ENCODE results near the gene OTULIN. TPM values are rescaled to one million over a fixed set of nuclear protein-coding genes. Genes with fewer than 3 reads are reported as not detected.

The OTULIN gene
- total RNA-seq: 12.8 TPM

DNA sequence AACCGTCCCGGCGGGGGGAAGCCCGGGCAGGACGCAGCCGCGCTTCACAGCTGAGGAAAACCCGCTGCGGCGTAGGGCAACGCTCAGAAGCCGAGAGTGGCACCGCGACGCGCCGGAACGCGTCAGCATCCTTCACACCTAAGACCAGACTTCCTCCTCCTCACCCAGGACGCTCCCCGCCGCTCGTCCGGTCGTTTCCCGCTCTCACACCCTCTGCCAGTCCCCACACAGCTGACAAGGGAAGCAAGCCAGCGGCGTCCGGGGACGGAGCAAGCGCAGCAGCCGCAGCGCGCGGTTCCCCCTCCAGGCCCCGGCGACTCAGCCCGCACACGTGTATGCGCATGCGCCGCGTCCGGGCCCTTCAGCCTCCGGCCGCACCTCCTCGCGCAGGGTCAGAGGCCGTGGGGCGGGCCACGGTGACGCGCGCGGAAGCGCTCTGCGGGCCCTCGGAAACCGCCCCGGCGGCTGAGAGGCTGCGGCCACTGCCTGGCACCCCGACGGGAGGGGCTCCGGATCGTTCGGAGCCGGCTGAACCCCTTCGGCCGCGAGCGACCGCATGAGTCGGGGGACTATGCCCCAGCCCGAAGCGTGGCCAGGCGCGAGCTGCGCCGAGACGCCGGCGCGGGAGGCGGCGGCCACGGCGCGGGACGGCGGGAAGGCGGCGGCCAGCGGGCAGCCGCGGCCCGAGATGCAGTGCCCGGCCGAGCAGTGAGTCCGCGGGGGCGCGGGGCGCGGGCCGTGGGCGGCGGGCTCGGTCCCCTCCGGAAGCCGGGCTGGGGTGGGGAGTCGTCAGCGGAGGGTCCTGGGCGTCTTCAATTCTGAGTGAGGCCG lies at the start of gene OTULIN:
Gene OTULIN, plus strand, starts transcription at position 449 of the 831 bp plus-strand sequence. Its CDS starts 108 bp downstream, at position 557.
- peak; percentile 86 for DNase-seq

DNA sequence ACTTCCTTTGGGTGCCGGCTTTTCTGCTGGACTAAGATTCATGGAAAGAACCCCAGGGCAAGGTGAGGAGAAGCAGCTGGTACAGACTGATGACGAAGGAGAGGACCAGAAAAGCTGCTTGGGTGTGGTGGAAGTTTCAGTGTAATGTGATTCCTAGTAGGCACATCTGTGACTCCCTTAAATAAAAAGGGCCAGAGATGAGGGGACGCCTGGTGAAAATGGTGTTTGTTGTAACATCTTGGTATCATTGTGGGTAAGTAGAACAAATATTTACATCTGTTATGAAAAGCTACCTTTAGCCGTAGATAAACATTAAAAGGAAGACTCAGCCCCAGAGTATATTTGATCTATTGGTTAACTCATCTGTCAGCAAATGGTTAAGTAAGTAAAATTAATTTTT lies 49.2 kb upstream of the OTULIN start:
- DNase-seq: no peak

DNA sequence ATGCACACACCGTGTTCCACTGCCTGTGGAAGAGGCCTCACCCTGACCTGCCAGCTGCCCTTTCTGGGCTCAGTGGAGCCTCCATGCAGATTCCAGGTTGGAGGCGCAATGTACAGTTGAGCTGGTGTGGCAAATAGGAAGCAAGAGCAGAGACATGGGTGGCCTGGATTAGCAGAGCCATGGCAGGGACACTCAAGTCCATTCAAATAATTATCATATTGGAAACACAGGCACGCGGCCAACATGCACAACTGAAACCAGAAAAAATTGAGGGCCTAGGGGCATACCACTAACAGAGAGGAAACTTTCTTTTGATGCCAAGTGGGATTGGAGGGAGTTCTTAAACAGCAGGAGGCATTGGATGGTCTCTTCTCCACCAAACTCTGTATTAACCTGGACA lies 47.1 kb upstream of the OTULIN start:
- no peak for DNase-seq

DNA sequence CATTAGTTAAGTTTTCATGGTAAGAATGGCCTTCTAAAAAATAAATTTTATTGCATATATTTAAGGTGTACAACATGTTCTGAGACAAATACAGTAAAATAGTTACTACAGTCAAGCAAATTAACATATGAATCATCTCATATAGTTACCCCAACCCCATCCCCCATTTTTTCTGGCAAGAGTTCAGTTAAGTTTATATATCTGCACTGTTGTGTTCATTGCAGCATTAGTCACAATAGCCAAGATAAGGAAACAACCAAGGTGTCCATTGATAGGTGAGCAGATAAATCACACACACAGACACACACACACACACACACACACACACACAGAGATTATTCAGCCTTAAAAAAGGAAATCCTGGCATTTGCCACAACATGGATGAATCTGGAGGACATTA lies 37.2 kb upstream of the OTULIN start:
- DNase-seq: no peak

DNA sequence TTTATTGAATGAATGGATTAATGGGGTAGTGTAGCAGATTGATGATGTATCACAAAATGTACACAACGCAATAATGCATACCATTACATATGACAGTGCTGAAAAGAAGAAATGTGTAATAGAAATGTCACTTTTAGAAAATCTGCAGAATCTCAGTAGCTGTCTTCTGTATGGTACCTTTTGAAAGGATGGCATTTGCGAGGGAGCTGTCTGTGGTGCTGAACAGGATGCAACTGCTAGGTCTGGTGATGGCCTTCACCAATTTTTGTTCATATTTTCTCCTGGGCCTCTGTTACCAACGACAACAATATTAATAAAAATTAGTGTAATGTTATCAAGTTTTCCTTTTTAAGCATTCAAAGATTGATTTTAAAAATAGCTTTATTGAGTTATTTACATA lies 36.2 kb upstream of the OTULIN start:
- DNase-seq: no peak

DNA sequence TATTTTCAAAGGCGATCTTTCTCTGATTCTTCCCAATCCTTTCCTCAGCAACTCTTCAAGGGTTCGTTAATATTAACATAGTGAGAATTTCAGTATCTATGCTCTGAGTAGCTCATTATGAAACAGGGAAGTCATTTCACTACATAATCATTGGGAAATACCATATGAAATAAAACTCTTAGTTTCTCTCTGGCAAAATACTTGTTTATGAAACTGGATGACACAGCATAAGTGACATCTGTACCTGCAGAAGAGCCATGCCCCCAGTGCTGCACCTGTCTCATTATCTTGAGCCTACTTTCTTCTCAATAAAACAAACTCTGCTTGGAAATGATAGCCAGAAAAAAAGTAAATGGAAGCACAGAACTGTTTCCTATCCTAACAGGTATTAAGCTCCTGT lies 33.8 kb upstream of the OTULIN start:
- DNase-seq: no peak

DNA sequence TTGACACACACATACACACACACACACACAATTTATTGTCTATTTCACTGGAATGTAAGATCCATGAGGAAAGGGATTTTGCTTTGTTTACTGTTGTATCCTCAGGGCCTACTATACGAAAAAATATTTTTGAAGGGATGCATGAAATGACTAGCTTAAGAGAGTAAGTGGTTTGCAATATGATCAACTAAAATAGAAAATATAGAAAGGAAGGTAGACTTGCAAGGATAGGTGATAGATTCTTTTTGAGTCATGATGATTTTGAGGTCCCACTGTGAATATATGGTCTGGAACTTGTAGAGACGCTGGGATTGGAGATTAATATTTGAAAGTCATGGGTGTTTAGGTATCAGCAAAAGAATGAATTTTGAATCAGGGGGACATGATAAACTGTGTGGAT lies 28.9 kb upstream of the OTULIN start:
- DNase-seq: no peak

DNA sequence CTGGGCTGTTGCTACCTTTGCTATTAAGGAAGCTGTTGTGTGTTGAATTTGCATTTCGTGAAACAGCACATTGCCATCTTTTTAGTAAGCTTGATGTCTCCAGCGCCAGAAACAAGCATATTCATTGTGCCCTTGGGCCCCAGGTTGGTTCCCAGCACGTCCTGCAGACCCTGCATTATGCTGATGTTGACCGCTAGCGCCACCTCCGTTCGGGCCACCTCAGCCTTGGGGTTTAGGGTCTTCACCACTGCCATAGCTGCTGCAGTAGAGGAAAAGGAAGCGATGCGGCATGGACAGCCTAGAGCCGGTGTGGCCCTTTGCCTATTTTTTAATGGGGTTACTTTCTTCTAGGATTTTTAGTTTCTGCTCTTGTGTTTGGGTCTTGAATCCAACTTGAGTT lies 23.8 kb upstream of the OTULIN start:
- DNase-seq: no peak

DNA sequence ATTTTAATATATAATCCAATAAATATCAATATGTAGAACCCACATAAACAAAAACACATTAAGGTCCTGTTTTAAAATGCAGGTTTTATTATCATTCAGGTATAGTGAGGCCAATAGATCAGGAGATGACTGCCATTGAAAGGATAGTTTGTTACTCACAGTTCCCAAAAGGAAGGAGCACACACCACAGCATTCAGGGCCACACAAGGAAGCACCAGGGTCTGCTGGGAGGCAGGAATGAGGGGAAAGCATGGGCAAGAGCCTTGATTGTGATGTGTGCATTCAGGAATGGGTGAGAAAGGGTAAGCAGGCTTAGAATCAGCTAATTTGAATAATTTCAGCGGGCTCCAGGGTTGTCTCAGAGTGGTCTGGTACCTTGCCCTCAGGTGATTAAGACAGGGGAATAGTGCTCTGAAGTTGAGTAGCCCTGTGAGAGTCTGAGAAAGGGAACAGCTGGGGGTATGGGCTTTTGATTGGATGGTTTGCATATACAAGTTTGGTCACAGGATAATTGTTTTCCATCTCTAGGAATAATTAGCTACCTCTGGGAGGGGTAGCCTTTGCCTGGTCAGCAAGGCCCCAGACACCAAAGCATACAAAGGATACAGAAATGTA lies 19.8 kb upstream of the OTULIN start:
- DNase-seq: no peak

DNA sequence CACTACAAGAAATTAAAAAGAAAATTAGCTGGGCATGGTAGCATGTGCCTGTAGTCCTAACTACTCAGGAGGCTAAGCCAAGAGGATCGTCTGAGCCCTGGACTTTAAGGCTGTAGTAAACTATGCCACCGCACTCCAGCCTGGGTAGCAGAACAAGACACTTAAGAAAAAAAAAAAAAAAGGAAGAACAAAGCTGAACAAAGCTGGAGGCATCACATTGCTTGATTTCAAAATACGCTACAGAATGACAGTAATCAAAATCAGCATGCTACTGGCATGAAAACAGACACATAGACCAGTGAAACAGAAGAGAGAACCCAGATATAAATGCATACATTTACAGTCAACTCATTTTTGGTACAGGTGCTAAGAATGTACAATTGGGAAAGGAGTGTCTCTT lies 14.5 kb upstream of the OTULIN start:
- DNase-seq: no peak

DNA sequence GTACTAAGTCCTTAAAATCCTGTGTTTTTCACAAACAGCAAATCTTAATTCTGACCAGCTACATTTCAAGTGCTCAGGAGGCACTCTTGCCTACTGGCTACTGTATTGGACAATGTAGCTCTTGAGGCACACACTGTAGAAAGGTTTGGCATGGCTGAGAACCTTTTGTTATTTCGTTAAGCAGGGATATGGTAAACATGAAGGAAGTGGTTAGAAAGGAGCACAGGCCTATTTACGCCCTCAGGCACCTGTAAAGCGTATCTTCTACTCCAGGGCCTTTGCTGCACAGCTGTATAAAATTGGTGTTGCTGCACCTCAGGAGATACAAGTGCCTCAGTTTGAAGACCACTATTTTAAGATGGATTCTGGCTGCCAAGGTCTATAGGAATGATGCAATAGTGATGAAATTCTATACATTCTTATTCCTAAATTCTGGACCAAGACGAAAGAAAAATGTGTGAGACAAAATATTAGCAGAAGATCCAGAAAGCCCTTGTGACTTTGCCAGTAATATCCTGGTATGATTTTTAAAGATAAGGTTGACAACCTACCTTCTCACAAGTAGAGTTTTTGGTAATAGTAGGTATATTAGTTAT lies 9.3 kb upstream of the OTULIN start:
- DNase-seq: no peak

DNA sequence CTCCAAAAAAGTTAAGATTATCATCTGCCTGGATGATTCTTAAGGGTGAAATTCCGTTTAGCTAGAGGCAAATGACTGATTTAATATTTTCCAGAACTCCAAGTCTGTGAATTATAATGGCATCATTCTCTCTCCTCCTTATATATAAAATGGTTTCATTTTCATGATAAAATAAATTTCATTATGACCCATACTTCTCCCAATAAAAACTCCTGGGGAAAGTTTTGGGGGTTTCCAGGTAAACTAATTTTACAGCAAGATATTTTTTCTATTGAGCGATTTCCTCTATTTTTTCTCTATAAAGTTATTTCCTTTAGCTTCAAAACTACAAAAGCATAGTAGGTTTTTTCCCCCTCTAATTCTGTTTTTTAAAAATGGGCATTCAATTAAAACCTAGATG lies 7.6 kb upstream of the OTULIN start:
- DNase-seq: no peak

DNA sequence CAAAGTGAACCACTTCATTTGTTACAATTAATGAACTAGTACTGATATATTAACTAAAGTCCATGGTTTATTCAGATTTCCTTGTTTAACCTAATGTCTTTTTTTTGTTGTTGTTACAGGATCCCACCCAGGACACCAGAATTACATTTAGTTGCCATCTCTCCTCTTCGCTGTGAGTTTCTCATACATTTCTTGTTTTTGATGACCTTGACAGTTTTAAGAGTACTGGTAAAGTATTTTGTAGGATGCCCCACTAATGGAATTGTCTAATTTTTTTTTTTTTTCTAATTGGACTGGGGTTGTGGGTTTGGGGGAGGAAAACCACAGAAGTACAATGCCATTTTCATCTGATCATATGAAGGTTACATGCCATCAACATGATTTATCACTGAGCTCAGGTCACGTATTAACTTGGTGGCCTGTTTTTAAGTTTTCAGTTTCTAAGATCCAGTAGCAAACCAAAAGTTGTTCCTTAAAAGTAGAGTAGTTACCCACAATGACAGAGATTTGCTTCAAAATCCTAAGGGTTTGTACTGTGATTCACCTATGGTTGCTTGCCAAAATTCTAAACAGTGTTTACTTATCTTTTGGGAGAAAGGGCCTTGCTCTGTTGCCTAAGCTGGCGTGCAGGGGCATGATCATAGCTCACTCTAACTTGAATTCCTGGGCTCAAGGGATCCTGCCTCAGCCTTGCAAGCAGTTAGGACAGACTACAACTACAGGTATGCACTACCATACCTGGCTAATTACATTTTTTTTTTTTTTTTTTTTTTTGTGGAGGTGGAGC lies 4.5 kb upstream of the OTULIN start:
- no peak for DNase-seq

DNA sequence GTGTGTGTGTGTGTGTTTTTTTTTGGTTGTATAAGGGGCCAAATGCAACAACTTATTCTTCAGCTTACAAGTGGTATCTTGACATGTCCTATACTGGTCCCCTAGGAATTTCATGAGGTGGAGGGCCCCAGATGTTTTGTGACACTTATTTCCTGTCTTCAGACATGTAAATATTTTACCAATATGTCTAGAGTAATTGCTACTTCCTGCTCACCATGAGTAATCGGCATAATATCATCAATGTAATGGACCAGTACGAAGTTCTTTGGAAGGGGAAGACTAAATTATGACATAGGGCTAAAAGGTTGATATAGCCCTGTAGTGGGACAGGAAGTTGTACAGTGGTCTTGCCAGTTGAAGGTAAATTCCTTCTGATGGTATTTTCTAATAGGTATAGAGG lies 3.7 kb upstream of the OTULIN start:
- no peak for DNase-seq

DNA sequence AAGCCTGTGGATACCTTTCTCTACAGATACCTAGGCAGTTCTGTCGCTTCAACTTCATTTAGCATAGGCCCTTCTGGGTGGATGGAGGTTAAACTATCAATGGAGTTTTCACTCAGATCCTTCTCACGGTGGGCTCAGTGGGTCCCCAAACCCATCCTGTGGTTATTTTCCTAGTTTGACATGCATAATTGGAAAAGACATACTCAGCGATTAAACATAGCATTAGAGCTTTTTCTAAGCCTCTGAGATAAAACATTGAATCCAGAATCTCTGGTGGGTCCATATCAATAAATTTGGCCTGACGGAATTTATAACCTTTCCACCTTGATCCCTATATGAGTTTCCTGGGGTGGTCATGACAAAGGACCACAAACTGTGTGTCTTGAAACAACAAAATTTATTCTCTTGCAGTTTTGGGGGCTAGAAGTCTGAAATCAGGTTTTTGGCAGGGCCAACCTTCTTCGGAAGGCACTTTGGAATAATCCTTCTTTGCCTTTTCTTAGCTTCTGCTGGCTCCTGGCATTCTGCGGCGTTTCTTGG lies 1.7 kb upstream of the OTULIN start:
- no peak for DNase-seq

DNA sequence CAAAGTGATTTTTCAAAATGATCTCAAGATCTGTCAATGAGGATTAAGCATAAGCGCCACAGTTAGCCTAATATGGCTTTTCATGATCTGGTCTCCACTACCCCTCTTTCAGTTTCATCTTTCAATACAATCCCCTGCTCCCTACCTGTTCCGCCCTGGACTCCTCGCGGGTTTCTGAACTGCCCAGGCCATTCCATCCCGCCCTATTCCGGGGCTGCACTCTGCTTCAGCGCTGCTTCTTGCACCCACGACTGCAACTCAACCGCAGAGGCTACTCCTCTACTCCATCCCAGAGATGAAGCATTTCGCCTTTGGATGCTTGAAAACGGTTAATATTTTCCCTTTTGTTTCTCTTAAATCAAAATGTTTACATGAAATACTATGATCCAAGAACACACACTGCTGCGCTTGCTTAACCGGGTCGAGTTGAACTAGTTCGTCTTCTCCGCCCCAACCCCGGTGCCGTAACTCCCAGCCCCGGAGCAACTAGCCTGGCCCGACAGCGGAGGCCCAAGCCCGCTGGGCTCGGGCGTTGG lies 716 bp upstream of the OTULIN start:
- no peak for DNase-seq

DNA sequence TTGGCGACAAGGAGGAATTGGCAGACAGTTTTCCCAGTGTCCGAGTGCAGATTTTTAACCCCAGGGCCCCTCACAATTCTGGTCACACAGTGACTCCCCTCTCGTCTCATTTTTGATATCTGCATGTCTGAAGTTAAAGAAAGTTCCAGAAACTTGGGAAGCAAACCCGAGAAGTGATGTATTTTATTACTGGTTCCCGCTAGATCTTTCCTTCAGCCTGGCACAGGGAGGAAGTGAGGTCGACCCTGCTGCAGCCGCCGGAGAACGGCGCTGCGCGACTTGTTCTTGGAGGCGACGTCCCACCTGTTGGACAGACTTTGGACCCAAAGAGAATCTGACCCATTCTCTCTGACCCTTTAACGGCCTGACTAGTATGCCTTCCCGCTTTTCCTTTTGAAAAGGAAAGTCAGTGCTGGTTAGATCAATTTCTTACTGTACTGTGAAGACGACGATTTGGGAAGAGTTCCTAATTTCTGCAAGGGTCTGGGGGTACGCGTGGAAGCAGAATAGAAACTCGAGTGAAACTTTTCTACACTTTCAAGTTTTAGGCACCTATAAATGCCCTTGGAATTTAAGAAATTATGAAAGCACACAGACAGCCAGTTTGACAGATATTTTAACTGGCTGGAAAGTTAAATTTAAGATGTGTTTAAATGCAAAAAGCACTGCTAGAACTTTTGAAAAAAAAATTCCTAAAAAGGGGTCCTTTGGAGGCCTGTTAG lies 744 bp downstream of the OTULIN start:
- no peak for DNase-seq

DNA sequence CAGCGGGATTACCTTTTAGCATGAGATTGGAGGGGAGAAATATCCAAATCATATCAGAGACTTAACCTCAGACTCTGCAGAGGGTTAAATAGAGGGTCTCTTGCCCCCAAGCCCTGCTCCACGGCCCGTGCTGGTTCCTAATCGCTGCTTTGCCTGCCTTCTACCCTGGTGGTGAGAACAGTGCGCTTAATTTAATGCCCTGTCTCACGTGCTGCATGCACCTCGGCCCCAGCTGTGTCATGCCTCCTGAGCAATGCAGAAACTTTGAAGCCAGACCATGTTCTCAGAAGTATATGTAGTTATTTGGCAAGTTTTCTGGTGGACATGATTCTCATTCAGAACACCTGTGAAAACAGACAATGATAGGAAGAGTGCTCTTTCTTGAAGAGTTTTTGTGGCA lies 1.4 kb downstream of the OTULIN start:
- no peak for DNase-seq

DNA sequence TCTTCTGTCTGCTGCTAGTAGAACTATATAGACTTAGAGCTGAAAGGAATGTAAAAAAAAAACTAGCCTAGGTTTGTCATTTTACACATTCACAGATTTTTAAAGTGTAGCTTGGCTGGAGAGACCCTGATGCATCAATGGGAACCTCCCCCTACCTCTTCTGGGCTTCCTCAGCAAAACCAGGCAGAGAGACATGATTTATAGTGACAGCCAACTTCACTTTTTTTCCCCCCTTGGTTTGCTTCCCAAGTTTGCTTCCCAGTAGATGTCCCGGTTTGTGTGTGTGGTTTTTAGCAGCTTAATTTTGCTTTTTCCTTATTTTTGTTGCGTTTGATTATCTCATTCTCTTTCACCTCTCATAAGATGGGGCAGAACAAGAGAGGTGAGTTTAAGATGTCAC lies 1.8 kb downstream of the OTULIN start:
- DNase-seq: no peak

DNA sequence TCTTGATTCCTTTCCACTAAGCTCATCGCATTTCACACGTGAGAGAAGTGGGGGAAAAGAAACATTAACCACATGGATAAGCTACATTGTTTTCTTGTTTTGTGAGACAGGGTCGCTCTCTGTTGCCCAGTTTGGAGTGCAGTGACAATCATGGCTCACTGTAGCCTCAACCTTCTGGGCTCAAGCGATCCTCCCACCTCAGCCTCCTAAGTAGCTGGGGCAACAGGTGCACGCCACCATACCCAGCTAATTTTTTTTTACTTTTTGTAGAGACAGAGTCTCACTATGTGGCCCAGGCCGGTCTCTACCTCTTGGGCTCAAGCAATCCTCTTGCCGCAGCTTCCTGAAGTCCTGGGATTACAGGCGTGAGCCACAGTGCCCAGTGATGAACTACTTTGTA lies 2.8 kb downstream of the OTULIN start:
- no peak for DNase-seq

DNA sequence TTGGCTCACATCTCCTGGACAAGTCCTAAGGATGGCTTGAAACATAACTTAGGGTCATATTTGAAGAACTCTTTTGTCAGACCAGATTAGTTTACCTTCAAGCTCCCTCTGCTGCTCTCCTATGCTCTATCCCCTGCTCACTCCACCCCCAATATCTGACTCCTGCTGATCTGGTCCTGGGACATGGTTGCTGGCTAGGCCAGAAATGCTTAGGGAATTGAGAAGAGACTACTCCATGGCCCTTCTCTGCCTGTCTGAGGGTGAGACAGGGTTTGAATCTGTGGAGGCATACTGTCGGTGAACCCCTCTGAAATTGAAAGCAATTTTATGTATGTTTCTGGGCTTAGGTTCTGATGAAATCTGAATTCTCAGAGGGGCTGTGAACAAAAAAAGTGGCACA lies 3.3 kb downstream of the OTULIN start:
- DNase-seq: no peak

DNA sequence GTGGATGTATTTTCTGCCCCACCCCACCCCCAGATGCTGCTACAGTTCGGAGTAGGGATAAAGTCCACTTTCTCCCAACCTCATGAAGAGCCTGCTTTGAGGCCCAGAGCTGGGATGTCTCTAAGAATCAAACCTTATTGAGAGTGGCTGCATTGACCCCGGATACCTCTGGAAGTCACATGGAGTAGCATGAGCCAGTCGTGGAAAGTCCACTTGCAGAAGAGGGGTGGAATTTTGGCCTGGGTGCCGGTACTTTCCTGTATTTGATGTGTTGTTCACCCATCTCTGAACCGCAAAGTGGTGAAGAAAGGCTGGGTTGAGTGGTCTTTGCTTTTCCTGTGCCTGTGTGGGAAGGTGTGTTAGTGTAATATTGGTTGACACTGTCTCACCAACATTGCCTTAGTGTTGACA lies 3.7 kb downstream of the OTULIN start:
- no peak for DNase-seq

All from occipital lobe (tissue), 2 donors.